Measurements from ENCODE around the gene STRBP.

STRBP gene

GRCh38 chr9:123097430-123098095 lies 170.8 kb downstream of the STRBP start:
- DNase-seq (ENCODE audit: low read depth): no peak

DNA sequence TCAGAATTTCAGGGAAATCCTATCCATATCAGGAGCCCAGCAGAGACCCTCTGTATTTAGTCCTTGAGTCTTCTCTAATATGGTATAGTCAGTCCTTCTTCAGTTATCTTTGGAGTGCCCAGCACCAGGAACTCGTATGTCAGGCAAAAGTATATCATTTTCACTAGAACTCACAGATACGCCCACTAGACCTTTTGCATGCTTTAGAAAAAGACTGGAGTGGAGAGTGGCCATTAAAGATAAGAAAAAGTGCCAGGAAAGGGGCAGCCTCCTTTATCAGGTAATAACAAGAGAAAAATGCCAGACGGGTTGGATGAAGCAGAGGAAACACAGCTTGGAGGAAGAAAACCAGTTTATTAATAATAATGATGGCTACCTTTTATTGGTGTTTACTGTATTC lies 171.4 kb downstream of the STRBP start:
- no peak for DNase-seq (ENCODE audit: low read depth)

DNA sequence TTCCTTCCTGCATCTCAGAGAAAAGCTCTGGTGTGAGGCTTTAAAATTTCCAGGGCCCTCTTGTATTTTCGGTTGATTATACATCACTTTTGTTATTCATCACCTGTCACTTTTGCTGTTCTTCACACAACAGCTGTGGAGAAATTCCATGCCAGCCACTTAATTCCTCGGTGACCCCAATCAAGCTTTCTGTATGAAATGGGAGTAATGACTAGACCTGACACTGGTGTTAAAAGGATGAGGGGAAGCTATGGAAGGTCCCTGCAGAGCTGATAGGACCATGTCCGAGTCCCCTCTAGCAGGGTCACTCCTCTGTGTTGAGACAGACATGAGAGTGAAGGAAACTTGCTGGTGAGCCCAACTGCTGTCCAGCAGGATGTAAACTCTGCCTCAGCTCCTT lies 175.2 kb downstream of the STRBP start:
- DNase-seq (ENCODE audit: low read depth): no peak

DNA sequence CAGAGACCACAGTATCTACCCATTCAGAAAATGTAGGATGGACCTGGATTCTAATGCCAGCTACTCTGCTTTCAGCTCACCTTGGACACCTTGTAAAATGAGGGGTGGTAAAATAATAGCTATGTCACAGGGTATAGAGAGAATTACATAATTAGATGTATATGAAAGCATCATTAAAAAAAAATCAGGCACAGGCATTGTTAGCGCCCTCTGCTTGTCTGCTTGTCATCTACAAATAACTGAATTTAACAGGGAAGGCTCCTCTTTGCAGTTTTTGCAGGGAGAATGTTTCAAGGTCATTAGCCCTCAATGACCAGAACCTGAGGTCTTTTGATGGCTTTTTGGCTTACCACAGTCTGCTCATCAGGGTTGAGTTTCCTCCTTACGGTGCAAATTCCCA lies 176.9 kb downstream of the STRBP start:
- no peak for DNase-seq (ENCODE audit: low read depth)

DNA sequence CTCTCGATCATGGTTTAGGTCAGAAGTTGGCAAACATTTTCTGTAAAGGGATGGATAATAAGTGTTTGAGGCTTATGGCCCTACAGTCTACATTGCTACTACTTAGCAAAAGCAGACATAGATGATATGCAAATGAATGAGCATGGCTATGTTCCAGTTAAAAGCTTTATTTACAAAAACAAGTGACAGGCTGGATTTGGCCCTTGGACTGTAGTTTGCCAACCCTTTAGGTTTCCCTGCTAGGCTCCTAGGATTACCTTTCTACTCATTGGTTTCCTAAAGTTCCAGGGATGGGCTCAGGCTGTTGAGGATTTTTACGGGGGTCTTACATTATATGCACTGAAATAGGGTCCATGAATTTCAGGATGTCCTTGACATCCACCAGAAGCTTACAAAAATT lies 177.4 kb downstream of the STRBP start:
- no peak for DNase-seq (ENCODE audit: low read depth)

- no peak for DNase-seq (ENCODE audit: low read depth)
Measured at GRCh38 chr9:123090198-123090896, 178.0 kb downstream of the STRBP start.

DNA sequence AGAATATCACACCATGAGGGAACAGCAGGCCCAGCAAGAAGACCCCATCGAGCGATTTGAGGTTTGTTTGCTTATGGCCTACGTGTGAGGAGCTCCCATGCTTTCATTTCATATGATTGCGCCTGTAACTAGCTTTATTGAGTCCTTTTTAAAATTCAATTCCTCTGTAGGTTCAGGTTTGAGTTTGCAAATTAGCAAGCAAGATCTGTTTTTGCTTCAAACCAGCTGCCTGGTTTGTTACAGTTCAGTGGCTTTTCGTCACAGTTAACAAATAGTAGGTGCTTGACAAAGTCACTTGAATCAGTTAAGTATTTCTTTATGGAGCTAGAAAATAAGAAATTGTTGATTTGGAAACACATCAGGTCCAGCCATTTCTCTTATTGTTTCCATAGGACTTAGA lies 178.6 kb downstream of the STRBP start:
- DNase-seq (ENCODE audit: low read depth): no peak

GRCh38 chr9:123089040-123089439 lies 179.3 kb downstream of the STRBP start:
- no peak for DNase-seq (ENCODE audit: low read depth)

DNA sequence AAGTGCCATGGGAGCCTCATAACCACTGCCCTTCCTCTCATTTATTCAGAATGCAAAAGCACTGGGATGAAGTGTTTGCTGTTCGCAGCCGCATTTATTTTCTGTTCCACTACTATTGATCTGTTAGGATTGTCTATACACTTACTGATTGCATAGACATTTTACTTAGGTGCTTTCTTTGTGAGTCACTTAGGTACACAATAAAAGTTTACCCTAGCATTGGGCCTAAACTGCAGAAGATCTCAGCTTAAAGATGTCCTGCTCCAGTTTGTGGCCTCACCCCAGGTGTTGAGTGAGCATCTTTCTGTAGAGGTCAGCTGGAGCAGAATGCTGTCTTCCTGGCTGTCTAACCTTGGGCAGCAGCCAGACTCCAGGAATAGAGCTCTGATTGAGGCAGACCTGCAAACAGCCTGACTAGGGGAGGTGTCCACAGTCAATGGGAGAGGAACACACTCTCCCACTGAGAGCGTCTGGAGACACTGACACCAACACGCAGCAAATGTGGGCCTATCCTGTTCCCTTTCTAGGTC lies 181.0 kb downstream of the STRBP start:
- no peak for DNase-seq (ENCODE audit: low read depth)

DNA sequence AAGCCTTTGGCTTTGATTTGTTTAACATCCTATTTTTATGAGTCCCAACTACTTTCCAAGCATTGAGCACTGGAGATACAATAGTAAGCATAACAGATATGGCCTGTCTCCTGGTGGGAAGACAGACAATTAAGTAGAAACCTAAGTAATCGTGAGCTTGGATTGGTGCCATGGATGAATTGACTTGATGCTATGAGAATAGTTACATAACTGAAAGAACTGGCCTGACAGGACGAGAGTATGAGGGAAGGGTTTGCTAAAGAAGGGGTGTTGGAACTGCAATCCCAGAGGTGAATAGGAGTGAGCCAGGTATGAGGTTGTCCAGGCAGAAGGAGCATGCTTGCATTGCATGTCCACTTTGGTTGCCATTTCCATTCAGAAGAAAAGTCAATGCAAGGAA lies 182.5 kb downstream of the STRBP start:
- no peak for DNase-seq (ENCODE audit: low read depth)

GRCh38 chr9:123084256-123084655 lies 184.1 kb downstream of the STRBP start:
- no peak for DNase-seq (ENCODE audit: low read depth)

DNA sequence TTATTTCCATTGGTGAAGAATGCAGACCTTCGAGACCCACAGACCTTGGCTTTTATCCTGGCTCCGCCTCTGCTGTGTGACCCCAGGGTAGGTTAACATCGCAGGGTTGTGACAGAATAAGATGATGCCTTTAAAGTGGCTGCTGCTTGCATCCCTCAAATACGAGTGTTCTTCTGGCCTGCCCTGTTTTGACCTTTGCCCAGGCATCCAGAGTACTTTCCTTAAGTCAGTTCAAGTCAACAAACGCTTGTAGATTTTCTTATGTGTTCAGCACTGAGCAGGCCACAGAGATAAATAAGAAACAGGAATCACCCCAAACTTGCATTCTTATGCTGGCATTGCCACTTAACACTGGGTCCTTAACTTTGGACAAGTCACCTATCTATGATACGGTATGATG lies 184.7 kb downstream of the STRBP start:
- DNase-seq (ENCODE audit: low read depth): no peak

DNA sequence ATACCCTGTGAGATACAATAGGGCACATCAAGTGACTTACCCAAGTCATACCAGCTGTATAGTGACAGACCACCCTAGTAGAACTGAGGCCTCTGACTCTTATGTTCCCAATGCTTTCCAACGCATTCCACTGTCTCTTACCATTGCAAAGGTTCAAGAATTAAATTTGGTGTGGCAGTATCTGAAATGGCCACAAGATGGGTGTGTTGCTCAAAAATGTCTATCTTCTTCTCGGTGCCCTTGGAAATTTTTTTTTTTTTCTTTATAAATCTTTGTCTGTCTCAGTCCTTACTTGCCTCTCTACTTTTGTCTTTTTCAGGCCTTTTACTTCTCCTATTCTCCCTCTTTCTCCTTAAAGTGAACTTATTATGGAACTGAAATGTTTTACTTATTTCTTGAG lies 186.6 kb downstream of the STRBP start:
- no peak for DNase-seq (ENCODE audit: low read depth)

DNA sequence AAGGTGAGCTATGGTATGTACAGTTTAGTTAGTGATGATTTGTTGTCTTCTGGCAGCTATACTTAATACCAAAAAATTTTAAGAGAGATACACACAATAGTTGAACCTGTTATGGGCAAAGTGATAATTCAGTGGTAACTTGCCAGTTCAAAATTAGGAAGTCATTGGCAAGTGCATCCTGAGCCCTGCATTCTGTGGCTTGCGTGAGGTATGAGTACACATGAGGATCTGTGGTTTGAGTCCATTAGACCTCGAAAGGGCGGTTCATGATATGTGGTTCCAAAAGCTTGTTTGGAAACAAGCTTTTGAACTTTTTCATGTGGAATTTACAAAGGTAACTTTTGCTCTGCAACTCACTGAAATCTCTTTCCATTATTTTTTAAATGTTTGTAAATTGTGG lies 187.9 kb downstream of the STRBP start:
- DNase-seq (ENCODE audit: low read depth): no peak

GRCh38 chr9:123074628-123075027 lies 193.8 kb downstream of the STRBP start:
- no peak for DNase-seq (ENCODE audit: low read depth)

- no peak for DNase-seq (ENCODE audit: low read depth)
Measured at GRCh38 chr9:123073991-123074422, 194.4 kb downstream of the STRBP start.

DNA sequence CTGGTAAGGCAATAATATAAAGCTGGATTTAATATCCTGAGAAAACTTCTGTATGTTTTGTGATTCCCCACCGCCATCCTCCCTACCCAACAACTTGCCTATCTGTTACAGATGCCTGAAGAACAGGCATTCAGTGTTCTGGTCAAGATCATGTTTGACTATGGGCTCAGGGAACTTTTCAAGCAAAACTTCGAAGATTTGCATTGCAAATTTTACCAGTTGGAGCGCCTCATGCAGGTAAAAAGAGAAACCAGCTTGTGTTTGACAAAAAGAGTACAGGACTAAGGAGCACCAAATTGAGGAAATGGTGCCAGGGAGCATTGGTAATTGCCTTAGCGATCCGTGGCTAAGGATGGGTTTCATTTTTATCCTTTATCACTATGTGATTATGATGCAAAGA lies 194.9 kb downstream of the STRBP start:
- DNase-seq (ENCODE audit: low read depth): no peak

DNA sequence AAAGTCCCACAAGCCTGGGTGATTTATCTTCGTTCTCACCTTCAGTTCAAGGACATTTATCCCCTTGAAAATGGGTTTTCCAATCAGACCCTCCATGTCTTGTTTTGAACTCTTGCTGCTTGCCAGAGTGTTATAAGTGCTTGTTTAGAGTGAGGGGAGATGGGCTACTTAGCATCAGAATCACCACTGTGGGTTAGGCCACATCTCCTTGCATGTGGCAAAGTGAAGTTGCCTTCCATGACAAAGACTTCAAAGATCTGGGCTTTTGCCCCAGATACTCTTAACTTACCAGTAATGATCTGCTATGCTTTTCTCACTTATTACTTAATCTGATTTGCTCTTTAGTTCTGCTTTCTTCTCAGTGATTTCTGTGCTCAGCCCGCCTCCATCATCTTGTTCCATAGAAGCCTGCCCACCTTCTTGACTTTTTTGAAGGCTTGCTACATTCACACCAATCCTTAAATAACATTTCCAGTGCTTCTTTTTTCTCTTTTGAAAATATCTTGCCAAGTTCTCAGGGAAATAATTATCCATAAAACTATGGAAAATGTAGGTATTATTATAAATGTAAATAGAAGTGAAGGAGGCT lies 195.9 kb downstream of the STRBP start:
- DNase-seq (ENCODE audit: low read depth): no peak

Data from stimulated activated CD8-positive, alpha-beta memory T cell treated with anti-CD3 and anti-CD28 coated beads, Interleukin-4, amount 100 ng/mL, for 24 hours (primary cell).